ENCODE measurements around the gene TDRD3.

The TDRD3 gene

DNA sequence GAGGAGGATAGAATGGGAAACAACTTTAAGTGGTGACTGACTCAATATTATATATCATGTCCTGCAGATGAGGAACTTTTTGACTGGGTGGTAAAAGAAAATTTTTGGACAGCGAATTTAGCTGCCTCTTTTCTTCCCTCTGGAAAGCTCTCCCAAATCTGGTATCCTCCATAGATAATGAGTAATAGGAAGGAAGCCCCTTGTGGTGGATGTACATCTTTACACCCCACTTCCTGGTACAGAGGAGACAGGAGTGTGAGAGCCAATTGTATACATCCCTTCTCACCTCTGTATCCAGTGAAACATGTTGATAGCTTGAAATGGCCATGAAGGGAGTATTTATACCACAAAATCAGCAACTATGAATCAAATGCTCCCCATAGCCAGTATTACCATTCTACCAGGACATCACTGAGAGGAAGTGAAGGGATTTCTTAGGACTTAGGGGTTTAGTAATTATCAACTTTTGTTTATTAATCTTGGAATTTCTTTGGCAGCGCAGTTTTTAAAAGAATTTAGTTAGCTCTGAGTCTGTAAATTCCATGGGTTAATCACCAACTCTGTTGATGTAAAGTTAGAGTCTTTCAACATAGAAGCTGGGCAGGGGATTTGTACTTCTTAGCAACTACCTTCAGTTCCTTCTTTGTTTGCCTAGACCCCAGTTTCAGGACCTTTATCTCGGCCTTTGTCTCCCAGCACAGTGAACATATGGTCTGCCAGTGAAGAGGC is 17.0 kb upstream of the TDRD3 start:
- Histone ChIP-seq H3K27ac (no peak overlapping the region), H3K4me3 (no peak overlapping the region)
- TF ChIP-seq, protein P1, sequence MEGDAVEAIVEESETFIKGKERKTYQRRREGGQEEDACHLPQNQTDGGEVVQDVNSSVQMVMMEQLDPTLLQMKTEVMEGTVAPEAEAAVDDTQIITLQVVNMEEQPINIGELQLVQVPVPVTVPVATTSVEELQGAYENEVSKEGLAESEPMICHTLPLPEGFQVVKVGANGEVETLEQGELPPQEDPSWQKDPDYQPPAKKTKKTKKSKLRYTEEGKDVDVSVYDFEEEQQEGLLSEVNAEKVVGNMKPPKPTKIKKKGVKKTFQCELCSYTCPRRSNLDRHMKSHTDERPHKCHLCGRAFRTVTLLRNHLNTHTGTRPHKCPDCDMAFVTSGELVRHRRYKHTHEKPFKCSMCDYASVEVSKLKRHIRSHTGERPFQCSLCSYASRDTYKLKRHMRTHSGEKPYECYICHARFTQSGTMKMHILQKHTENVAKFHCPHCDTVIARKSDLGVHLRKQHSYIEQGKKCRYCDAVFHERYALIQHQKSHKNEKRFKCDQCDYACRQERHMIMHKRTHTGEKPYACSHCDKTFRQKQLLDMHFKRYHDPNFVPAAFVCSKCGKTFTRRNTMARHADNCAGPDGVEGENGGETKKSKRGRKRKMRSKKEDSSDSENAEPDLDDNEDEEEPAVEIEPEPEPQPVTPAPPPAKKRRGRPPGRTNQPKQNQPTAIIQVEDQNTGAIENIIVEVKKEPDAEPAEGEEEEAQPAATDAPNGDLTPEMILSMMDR (IDR thresholded peaks at IDR 0.05), result no peak
- no peak for DNase-seq (ENCODE audit: low spot score)

DNA sequence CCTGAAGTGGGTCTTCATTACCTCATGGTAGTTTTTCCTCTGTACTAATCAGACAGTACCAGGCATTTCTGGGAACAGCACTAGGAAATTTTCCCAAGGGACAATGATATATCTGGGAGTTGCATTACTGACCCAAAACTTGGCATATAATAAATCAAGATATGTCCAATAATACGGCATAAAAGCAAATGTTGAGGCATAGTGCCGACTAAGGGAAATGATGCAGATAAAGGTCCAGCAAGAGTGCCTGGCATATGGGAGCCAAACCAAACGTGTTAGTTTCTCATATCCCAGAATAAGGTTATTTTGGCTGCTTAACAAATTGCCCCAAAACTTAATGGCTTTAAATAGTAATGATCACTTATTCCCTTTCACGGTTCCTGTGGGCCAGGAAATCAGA is 12.1 kb upstream of the TDRD3 start:
- TF ChIP-seq, protein P1 (IDR thresholded peaks at IDR 0.05), result no peak
- Histone ChIP-seq H3K4me3 (no peak overlapping the region), H3K27ac (no peak overlapping the region)
- no peak for DNase-seq (ENCODE audit: low spot score)

DNA sequence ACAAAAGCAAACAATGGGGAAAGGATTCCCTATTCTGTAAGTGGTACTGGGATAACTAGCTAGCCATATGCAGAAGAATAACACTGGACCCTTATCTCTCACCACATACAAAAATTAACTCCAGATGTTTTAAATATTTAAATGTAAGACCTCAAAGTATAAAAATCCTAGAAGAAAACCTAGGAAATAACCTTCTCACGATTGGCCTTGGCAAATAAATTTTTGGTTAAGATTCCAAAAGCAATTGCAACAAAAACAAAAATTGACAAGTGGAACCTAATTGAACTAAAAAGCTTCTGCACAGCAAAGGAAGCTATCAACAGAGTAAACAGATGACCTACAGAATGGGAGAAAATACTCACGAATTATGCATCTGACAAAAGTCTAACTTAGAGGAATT is 10.8 kb upstream of the TDRD3 start:
- Histone ChIP-seq H3K27ac (no peak overlapping the region), H3K4me3 (no peak overlapping the region)
- TF ChIP-seq, protein P1 (IDR thresholded peaks at IDR 0.05), result no peak
- no peak for DNase-seq (ENCODE audit: low spot score)

DNA sequence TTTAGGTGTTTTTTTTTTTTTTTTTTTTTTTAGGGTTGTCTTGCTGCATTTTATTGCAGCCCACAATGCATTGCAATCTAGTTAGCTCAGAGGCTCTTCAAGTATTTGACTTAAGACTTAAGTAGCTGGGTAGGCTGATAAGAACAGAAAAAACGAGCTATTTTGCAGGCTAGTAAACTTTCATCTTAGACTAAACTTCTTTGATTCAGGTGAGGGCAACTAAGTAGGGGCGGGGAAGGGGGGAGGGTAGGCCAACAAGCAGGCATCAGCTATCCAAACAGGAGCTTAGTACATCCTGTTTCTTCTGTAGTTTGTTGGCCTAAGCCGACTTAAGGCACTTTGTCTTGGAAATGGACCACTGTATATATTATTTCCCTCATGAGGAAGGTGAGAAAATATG is 4.9 kb upstream of the TDRD3 start:
- no peak overlapping the region for H3K4me3 ChIP-seq
- TF ChIP-seq, protein P1 (IDR thresholded peaks at IDR 0.05), result no peak
- DNase-seq (ENCODE audit: low spot score), result no peak
- no peak overlapping the region for H3K27ac ChIP-seq

DNA sequence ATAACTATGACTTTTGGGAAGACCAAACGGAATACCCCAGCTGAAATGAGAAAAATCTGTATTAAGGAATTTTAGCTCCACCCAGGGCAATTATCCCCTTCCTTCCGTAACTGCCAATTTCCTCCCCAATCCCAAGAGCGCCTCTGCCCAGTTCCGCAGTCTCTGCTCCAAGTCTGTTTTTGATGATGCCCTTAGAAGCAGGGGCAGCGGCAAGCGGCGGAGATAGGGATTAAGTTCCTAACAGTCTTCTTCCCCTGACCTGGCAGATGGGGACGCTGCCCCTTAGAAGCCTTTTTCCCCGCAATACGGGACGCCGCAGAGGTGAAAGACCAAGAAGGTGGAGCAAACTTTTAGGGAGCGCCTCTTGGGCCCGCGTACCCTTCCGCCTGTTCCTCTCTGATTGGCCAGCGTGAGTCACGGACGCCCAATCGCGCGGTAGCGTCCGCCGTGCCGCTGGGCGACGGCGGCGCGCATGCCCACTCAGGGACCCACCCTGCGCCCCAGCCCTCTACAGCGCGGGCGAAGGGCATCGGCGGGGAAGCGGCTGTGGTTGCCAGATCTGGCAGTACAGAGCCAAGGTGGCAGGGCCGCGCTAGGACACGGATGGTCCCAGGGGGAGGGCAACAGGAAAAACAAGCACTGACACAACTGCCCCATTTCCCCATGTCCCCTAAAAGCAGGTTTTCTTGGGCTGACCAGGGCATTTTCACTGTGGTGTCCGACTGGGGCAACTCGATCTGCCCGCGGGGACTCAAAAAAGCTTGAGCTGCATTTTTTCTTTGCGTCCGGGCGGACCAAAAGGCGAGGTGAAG is 843 bp upstream of the TDRD3 start:
- TF ChIP-seq, protein P1 (IDR thresholded peaks at IDR 0.05), result no peak
- Histone ChIP-seq H3K4me3 (peak overlapping the region; percentile 79), H3K27ac (peak overlapping the region; percentile 98)
- DNase-seq (ENCODE audit: low spot score), result peak; percentile 93

DNA sequence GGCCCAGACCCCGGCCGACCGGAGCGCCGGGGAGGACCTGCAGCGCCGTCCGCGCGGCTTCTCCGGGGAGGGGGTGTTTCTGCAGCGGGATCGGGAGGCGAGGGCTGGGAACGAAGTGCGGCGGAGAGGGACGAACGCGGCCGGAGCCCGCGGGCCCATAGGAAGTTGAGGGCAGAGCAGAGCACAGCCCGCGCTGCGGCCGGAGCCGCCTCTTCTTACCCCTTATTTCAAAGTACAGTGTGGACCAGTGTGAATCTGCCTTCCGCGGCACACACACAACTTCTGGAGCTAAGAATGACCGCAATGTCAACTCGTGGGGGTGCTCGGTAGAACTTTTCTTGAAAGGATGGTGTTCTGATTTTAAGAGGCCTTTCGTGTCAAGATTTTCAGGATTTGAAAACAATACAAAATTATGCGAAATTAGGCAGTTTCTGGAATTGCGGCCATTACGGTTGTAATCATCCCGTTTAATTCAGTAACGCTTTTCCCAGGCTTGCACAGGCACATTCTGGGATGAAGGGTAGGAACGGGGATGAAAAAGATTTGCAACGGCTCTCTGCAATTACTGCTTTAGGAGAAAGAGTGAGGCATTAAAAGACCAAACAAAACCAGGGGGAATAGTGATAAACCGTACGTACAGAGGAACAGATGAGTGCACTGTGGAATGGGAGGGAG is 821 bp downstream of the TDRD3 start:
- TF ChIP-seq, protein P1 (IDR thresholded peaks at IDR 0.05), result no peak
- peak overlapping the region; percentile 79 for H3K4me3 ChIP-seq
- peak; percentile 78 for DNase-seq (ENCODE audit: low spot score)
- H3K27ac ChIP-seq, result peak overlapping the region; percentile 98

Measured in coronary artery (tissue), 2 donors.